Retina (tissue), 1 donor: ENCODE measurements around the gene COL18A1.
"Not testable (repeated sequence)": the region's sequence is repeated elsewhere in the genome, so short reads cannot be mapped to it uniquely, and the experiment has no call there.

Experiments
- DNase-seq: peaks from one replicate; pipeline ENCODE4 v3.0.0-alpha.2; 2016

Gene COL18A1

GRCh38 chr21:45404730-45405270 is at the start of gene COL18A1:
Gene COL18A1 (plus strand): TSS chr21:45405165. CDS start chr21:45405231, 66 bp downstream.
- no peak for DNase-seq

GRCh38 chr21:45355573-45355972 is 49.4 kb upstream of the COL18A1 start:
- no peak for DNase-seq

DNA sequence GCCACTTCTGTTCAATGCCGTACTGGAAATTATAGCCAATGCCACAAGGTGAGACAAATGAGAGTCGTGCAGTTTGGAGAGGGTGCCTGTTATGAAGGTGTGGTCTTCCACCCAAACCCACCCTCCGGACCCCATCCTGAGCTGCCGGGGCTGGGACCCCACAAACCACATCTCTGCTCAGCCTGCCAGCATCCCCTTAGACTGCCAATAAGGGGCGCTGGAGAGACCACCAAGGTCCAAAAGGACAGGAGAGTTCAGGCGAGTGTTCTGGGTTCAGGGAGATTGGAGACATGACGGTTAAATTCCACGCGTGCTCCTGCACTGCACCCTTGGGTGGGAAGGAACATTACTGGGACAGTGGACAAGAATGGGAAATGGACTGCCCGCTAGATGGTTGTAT is 48.7 kb upstream of the COL18A1 start:
- no peak for DNase-seq

DNA sequence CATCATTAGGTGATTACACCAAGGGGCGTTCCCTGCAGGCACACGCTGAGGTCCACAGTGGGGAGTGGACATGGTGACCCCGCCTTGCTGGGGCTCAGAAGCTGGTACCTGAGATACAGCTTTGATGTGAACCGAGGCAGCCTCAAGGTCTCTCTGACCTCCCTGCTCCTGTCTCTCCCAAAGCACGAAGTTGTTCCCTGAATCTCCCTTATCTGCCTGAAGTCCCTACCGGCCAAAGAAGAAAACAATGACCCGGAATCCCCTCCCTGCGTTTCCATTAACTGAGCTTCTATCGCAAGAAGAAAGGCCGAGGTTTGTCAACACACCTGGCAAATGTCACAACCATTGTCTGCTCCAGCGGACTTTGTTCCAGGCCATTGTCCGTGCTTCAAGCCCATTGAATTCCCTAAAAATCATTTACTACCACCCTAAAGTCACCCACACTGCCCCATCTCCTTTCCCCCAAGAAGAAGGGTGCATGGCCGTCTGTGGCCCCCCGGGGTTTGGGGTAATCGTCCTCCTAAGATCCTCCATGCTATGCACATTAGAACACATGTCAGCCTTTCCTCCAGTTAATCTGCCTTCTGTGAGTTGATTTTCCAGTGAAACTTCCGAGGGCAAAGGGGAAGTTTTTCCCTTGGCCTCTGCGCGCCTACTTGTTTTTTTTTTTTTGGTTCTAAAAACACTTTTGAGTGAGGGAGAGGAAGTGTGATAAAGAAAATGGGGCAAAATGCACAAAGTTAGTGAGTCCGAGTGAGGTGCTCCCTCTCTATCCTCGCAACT is 48.1 kb upstream of the COL18A1 start:
- no peak for DNase-seq

DNA sequence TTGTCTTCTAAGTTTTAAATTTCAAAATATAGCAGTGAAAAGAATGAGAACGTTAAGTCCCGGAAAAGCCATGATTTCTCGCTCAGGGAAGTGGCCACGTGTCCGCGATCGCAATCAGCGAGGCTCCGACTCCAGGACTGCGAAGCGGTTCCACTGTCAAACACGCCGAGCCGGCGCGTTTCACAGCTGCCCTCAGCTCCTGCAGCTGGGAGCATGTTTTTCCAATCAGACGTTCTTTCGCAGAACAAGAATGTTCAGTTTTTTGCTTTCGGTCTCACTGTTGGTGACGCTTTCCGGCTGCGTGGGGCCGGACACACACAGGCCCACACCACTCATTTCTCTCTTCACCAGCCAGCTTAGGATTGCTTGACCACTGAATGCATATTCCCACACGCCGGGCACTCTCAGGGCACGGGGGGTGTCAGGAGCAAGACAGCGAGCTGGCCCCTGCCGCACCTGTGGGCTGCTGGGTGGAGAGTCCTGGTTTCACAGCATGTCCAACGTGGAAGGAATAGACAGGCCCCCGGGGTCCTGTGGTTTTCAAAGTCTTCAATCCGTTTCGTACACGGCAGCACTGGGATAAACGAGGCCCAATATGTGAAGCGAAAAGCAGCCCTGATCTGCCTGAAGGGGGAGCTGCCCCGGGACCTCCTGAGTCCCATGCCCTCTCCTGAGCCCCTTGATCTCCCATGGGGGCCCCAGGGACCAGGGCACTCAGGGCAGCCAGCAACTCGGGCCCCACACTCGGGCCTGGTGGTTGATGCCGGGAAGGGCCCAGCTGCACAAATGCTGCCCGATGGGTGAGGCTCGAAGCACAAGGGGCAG is 47.3 kb upstream of the COL18A1 start:
- DNase-seq: no peak

DNA sequence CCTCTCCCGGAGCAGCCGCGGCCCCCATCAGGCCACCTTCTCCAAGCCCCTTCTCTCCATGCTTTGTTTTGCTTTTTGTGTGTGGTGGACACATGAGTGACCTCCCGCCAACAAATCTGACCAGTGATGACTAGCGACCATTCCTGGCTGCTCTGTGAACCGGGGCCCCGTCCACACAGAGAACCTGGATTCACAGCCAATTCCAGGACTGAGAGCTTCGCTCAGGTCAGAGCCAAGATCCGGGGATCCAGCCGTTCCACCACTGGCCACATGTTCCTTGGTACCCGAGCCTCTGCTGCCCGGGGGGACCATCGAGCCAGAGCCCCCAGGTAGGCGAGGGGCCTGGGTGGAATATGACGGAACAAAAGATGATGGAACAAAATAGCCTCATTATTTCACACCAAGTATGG is 46.7 kb upstream of the COL18A1 start:
- no peak for DNase-seq

DNA sequence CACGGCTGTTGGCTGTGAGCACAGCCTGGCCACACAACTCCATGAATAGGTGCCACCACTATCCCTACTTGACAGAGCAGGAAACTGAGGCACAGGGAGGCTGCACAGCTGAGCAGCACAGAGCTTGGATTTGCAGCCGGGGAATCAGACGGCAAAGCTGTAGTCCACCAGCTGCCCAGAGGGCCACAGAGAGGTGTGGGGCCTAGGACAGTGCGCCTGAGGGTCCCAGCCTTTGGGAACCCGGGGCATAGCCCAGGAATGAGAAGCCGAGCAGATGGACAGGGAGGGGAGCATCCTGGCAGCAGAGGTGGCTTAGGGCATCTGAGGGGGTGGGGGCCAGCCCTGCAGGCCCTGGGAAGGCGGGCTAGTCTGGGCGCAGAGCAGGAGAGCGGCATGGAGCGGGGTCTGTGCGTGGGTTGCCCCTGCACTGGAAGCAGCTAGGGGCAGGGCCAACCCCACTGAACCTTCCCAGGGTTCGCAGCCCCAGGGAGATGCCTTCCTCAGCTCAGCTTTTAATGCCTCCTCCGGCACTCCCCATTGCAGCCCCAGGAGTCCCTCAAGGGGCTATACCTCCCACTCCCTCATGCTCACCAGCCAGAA is 46.2 kb upstream of the COL18A1 start:
- DNase-seq: no peak

- DNase-seq: no peak
These were observed 45.3 kb upstream of the COL18A1 start for GRCh38 chr21:45359451-45360217.

DNA sequence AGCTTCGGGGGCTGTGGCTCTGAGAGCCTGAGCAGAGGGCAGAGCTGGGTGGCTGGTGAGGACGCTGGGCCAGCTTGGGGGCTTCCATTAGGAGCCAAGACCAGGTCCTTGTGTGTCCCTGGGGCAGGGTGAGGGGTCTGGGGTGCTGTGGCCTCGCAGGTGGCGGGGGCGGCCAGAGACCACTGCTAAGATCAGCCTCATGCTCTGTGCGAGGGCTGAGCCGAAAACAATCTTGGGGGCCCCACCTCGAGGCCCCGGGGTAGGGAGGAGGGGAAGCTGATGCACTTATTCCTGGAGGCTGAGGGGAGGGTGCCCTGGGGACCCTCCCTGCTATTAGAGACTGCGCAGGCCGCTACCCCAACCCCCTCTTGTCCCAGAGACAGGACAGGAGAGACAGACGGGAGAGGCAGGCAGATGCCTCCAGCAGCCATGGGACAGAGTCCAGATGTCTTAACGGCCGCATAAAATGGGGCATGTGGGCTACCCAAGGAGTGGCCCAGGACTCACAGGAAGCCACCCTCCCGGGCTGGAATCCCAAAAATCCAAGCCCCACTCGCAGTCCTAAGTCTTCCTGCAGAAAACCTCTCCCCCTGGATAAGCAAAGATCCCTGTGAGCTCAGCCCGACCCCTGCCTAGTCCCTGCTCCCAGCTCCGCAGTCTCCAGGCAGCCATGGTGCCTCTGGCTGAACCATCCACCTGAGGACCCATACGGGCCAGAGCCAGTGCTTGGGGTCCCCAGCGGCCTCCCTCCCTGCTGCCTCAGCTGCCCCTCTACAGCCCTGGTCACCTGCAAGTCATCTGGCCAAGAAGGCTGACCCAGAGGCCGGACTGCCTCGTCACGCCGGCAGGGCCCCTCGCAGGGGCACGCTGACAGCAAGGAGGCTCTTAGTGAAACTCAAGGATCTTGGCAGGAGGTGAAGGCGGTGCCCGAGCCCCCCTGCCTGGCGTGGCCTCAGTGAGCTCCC is 43.6 kb upstream of the COL18A1 start:
- DNase-seq: peak; percentile 51

DNA sequence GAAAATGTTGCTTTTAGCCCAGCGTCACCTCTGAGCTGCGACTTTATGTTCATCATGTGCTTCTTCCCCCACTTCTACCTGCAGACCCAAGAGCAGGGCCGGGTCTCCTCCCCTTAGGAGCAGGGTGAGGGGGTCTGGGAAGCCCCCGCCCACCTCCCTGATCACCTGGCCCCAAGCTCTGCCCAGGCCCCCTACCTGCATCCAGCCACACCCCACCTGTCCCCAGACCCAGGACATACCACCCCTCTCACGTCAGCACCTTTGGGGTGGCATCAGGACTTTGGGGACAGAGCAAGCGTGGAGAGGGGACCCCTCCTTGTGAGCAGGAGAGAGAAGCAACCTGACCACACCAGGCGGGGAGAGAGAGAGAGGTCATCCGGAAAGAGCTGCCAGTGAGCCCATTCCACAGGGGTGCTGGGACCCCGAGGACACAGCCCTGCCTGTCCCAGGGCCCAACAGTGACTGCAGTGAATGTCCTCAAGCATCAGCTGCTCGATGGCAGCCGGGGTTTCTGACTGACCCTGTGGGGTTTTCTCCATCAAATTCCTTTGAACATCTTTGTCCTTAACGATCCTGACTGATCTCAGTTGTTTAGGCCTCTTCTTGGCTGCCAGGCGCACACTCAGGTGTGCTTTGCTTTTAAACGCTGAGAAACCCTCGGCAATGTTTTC is 42.8 kb upstream of the COL18A1 start:
- DNase-seq: no peak

GRCh38 chr21:45362748-45363145 is 42.2 kb upstream of the COL18A1 start:
- DNase-seq: no peak

GRCh38 chr21:45363272-45363671 is 41.7 kb upstream of the COL18A1 start:
- DNase-seq: not testable (repeated sequence)

GRCh38 chr21:45363921-45364467 is 41.0 kb upstream of the COL18A1 start:
- DNase-seq: no peak

- no peak for DNase-seq
These were observed 40.3 kb upstream of the COL18A1 start for GRCh38 chr21:45364468-45365185.

DNA sequence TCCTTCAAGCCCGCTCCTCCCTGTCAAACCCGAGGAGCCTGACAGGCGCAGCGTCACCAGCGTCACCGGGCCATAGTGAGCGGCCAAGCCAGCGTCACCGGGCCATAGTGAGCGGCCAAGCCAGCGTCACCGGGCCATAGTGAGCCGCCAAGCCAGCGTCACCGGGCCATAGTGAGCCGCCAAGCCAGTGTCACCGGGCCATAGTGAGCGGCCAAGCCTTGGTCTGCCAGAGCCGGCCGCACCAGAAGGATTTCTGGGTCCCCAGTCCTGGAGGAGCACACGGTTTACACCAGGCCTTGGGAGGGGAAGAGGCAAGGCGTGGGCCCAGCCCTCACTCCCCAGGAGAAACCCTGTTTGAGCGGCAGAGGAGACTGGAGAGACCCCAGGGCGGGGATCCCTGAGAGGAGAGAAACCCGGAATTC is 39.8 kb upstream of the COL18A1 start:
- no peak for DNase-seq

DNA sequence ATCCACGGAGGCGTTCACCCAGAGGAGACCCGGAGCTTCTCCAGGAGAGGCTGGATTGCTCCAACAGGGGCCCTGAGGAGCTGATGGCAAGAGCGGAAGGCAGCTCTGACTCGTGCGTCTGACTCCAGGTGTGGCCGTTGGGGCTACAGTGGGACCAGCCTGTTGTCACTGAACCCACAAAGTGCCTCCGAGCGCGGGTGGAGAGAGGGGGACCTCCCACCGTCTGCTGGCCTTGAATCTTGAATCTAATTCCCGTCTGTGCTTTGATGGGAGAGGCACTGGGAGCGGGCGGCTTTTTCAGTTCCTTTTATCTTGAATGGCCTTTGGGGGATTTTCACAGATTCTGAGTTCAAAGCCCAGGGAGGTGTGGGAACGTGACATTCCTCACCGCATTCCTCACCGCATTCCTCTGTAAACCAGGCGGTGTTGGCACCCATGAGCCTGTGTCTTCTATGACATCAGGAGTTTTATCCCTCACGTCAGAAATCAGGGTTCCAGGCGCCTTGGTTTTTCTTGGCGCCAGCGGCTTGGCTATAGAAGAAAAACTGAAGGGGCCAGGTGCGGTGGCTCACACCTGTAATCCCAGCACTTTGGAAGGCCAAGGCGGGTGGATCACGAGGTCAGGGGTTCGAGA is 39.2 kb upstream of the COL18A1 start:
- no peak for DNase-seq

DNA sequence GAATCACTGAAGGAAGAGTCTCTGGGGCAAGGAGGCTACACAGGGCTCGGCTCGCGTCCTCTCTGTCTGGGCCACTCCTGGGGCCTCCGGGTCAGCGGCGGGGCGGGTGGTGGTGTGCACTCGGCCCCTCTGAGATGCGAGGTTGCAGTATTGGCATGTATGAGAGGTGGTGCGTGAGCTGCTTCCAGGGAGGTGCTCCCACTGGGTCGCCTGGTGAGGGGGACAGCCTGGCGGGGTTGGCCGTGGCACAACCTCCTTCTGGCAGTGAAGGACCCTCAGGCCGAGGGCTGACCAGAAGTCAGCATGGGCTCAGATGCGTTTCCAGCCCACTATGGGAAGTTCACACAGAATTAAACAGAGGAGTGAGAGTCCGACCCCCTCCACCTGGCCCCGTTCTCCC is 38.5 kb upstream of the COL18A1 start:
- DNase-seq: no peak

GRCh38 chr21:45366931-45367401 is 38.0 kb upstream of the COL18A1 start:
- DNase-seq: no peak
